ENCODE data around the gene SLC8A1.

Gene SLC8A1

DNA sequence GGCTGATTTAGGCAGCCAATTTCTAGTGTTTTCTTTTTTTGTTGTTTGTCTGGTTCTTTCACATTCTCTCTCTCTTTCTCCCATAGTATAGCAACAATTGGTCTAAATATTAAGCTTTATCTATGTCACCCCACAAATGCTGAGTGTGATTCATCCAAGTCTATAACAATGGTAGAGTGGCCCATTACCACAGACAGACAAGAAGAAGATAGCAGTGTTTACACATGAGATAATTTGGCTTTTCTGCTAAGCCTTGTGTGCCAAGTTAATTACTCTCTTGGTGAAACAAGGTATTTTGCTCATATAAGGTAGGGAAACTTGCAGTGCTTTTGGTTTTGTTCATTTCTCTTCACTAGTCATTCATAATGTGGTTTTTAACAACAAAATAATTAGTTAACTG, 166.5 kb downstream of the SLC8A1 start:
- Histone ChIP-seq H3K9ac (ENCODE audit: low read depth in 1 of 2, low read length in 2 of 2) (no peak overlapping the region), H3K36me3 (ENCODE audit: control insufficient read depth in 1 of 2, insufficient read depth in 2 of 2, low read length in 2 of 2) (no peaks in the 10 kb centered on the region), H3K9me3 (ENCODE audit: control insufficient read depth in 1 of 2, low read length in 2 of 2) (no peaks in the 10 kb centered on the region), H3K27ac (ENCODE audit: low read depth, low read length) (no peak overlapping the region), H3K27me3 (ENCODE audit: control insufficient read depth in 1 of 2, insufficient read depth in 2 of 2, low read length in 2 of 2) (no peaks in the 10 kb centered on the region), H3K4me3 (ENCODE audit: low read depth in 1 of 2, low read length in 2 of 2) (no peak overlapping the region), H3K4me1 (ENCODE audit: control insufficient read depth in 1 of 2, insufficient read depth in 2 of 2, low read length in 2 of 2) (peaks cover 0 to 9% of the 10 kb centered on the region in 2 donors)

DNA sequence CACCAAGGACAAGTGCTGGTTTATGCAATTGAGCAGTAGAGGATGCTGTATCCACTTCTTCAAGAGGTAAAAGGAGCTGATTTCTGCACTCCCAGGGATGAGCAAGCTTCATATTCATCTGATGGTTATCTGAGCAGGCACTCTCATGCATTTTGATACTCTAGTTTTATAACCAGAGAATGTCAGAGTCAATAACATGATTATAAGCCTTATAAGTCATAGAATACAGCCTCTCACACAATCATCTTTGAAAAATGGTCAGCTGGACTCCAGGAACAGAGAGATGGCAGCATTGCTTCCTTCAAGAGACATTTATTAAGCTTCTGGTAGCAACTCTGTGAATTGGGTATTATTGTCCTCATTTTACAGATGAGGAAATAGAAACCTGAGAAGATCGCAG, 167.1 kb downstream of the SLC8A1 start:
- peaks cover 0 to 9% of the 10 kb centered on the region in 2 donors for H3K4me1 ChIP-seq (ENCODE audit: control insufficient read depth in 1 of 2, insufficient read depth in 2 of 2, low read length in 2 of 2)
- H3K36me3 ChIP-seq (ENCODE audit: control insufficient read depth in 1 of 2, insufficient read depth in 2 of 2, low read length in 2 of 2) = no peaks in the 10 kb centered on the region
- H3K9ac ChIP-seq (ENCODE audit: low read depth in 1 of 2, low read length in 2 of 2) = no peak overlapping the region
- H3K4me3 ChIP-seq (ENCODE audit: low read depth in 1 of 2, low read length in 2 of 2) = no peak overlapping the region
- H3K27ac ChIP-seq (ENCODE audit: low read depth, low read length) = no peak overlapping the region
- no peaks in the 10 kb centered on the region for H3K27me3 ChIP-seq (ENCODE audit: control insufficient read depth in 1 of 2, insufficient read depth in 2 of 2, low read length in 2 of 2)
- no peaks in the 10 kb centered on the region for H3K9me3 ChIP-seq (ENCODE audit: control insufficient read depth in 1 of 2, low read length in 2 of 2)

DNA sequence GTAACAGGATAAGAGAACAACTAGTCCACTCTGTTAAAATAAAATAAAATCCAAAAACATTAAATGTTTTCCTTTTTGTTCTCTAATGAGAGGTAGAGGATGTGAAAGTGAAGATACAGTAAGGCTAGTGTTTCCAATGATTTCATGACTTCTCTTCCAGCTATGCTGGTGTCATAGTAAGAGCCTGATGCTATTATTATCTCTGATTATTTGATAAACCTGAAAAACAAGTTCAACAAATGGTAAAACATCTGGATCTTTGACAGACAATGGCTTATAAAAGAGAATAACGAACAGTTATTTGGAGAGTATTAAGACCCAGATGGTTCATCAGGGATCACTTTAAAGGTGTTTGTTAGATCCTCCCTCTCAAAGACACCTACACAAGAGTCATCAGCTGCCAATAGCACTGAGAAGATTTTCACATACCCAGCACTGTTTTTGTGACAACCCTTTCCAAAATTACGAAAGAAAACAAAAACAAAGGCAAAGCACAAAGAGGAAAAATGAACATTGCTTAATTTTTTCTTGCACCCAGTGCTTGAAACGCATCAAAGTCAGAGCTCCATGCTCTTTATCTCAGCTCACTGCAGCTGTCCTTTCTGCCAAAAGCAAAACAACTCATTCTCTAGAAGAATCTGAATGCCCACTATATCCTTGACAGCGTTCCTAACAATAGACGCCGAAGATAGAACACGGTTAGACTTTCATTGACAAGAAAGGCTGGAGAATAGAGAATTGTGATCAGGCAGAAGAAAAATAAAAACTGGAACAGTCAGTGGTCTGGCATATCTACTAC, 168.6 kb downstream of the SLC8A1 start:
- Histone ChIP-seq H3K4me1 (ENCODE audit: control insufficient read depth in 1 of 2, insufficient read depth in 2 of 2, low read length in 2 of 2) (peaks cover 0 to 9% of the 10 kb centered on the region in 2 donors), H3K36me3 (ENCODE audit: control insufficient read depth in 1 of 2, insufficient read depth in 2 of 2, low read length in 2 of 2) (no peaks in the 10 kb centered on the region), H3K27me3 (ENCODE audit: control insufficient read depth in 1 of 2, insufficient read depth in 2 of 2, low read length in 2 of 2) (no peaks in the 10 kb centered on the region), H3K9me3 (ENCODE audit: control insufficient read depth in 1 of 2, low read length in 2 of 2) (no peaks in the 10 kb centered on the region), H3K4me3 (ENCODE audit: low read depth in 1 of 2, low read length in 2 of 2) (no peak overlapping the region), H3K27ac (ENCODE audit: low read depth, low read length) (no peak overlapping the region), H3K9ac (ENCODE audit: low read depth in 1 of 2, low read length in 2 of 2) (no peak overlapping the region)

DNA sequence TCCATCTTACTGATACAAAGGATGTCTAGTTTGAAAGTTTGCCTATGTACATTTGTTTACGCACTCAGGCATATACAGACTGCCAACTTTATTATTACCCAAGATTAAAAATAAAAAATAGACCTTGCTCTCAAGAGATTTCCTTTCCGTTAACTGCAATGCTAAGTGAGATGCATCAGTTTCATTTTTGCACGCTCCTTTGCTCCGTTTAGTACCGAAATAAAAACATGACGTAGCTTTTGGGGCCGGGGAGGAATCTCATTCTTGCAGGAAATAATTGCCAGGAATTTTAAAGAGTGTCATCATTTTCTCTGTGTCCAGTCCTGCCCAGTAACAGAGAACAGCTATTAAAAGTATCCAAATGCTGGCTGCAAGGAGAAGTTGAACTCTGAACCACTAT, 169.5 kb downstream of the SLC8A1 start:
- no peak overlapping the region for H3K27ac ChIP-seq (ENCODE audit: low read depth, low read length)
- peaks cover 0 to 9% of the 10 kb centered on the region in 2 donors for H3K4me1 ChIP-seq (ENCODE audit: control insufficient read depth in 1 of 2, insufficient read depth in 2 of 2, low read length in 2 of 2)
- no peaks in the 10 kb centered on the region for H3K36me3 ChIP-seq (ENCODE audit: control insufficient read depth in 1 of 2, insufficient read depth in 2 of 2, low read length in 2 of 2)
- H3K9me3 ChIP-seq (ENCODE audit: control insufficient read depth in 1 of 2, low read length in 2 of 2) = no peaks in the 10 kb centered on the region
- H3K4me3 ChIP-seq (ENCODE audit: low read depth in 1 of 2, low read length in 2 of 2) = peak overlapping the region in 1 of 2 donors; percentile 7
- H3K9ac ChIP-seq (ENCODE audit: low read depth in 1 of 2, low read length in 2 of 2) = no peak overlapping the region
- no peaks in the 10 kb centered on the region for H3K27me3 ChIP-seq (ENCODE audit: control insufficient read depth in 1 of 2, insufficient read depth in 2 of 2, low read length in 2 of 2)

DNA sequence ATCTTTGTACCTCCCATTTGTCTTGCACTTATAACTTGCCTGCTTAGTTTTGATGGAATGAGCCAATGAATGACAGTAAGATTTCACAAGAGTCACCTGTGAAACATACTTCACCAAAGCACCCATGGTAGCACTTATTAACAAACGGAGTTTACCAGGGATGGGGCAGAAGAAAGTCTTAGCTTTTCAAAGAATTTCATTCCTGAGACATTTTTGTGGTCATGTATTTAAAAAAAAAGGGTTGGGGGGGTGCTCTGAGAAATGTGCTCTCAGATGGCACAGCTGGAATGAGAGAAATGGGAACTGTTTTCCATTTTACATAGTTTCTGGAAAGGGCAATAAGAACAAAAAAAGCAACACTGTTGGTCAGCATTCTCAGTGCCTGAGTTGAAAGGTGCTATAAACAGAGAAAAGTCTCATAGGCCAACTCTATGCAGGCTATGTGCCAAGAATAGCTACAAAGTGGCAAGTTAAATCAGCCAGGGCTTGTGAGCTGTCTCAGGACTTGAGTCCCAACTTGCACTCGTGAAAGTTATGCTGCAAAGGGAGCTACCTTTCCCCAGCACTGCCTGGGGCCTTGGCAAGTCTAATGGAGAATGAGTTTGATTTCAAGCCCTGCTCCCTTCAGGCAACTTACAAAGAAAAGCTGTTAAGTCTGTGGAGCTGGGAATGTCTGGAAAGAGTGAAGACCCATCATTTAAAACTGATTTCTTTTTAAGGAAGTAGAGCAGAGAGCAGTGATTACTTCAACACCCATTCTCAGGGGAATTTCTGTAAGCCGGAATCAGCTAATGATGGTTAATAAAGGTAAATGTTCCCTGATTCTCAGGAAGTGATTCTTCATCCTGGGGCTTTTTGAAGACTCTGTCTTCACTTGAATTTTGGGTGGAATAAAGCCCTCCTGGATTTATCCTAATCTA, 170.6 kb downstream of the SLC8A1 start:
- no peak overlapping the region for H3K4me3 ChIP-seq (ENCODE audit: low read depth in 1 of 2, low read length in 2 of 2)
- H3K9me3 ChIP-seq (ENCODE audit: control insufficient read depth in 1 of 2, low read length in 2 of 2) = no peaks in the 10 kb centered on the region
- no peaks in the 10 kb centered on the region for H3K36me3 ChIP-seq (ENCODE audit: control insufficient read depth in 1 of 2, insufficient read depth in 2 of 2, low read length in 2 of 2)
- peaks cover 0 to 9% of the 10 kb centered on the region in 2 donors for H3K4me1 ChIP-seq (ENCODE audit: control insufficient read depth in 1 of 2, insufficient read depth in 2 of 2, low read length in 2 of 2)
- no peak overlapping the region for H3K9ac ChIP-seq (ENCODE audit: low read depth in 1 of 2, low read length in 2 of 2)
- H3K27ac ChIP-seq (ENCODE audit: low read depth, low read length) = no peak overlapping the region
- no peaks in the 10 kb centered on the region for H3K27me3 ChIP-seq (ENCODE audit: control insufficient read depth in 1 of 2, insufficient read depth in 2 of 2, low read length in 2 of 2)

DNA sequence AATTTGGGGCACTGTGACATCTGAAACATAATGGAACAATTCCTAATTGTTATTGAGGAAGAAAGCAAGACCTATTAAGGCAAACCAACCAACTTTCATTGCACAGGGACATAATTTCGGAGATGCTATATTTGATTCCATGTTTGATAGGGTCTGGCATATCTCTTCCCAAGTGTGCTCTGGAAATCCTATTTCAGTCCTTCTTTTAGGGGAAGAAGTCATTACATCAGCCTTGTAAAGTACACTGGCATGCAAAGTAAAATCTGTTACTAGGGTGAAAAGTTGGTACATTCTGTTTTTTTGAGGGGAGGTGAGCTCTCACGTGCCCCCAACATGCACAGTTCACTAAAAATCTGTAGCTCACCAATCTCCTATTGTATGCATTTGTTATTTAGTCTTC, 172.4 kb downstream of the SLC8A1 start:
- Histone ChIP-seq H3K4me1 (ENCODE audit: control insufficient read depth in 1 of 2, insufficient read depth in 2 of 2, low read length in 2 of 2) (peaks cover 0 to 9% of the 10 kb centered on the region in 2 donors), H3K27me3 (ENCODE audit: control insufficient read depth in 1 of 2, insufficient read depth in 2 of 2, low read length in 2 of 2) (no peaks in the 10 kb centered on the region), H3K27ac (ENCODE audit: low read depth, low read length) (no peak overlapping the region), H3K9me3 (ENCODE audit: control insufficient read depth in 1 of 2, low read length in 2 of 2) (no peaks in the 10 kb centered on the region), H3K36me3 (ENCODE audit: control insufficient read depth in 1 of 2, insufficient read depth in 2 of 2, low read length in 2 of 2) (no peaks in the 10 kb centered on the region), H3K4me3 (ENCODE audit: low read depth in 1 of 2, low read length in 2 of 2) (no peak overlapping the region), H3K9ac (ENCODE audit: low read depth in 1 of 2, low read length in 2 of 2) (no peak overlapping the region)

DNA sequence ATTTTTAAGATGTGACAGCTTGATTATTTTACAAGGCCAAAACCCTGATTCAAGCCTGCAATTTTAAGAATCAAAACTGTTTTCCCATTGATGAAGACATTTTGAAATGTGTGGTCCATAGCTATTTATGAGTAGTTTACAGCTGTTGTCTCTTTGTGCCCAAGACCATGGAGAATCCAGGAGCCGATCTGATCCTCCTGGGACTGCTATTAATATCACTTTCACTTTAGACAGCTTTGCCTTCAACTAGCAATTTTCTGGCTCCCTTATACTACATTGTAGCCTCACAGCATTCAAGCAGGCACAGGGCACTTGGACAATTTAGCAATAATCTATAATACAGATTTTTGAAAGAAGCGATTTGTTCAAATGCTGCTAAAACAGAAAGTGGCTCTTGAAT, 172.9 kb downstream of the SLC8A1 start:
- no peaks in the 10 kb centered on the region for H3K36me3 ChIP-seq (ENCODE audit: control insufficient read depth in 1 of 2, insufficient read depth in 2 of 2, low read length in 2 of 2)
- H3K27me3 ChIP-seq (ENCODE audit: control insufficient read depth in 1 of 2, insufficient read depth in 2 of 2, low read length in 2 of 2) = no peaks in the 10 kb centered on the region
- H3K27ac ChIP-seq (ENCODE audit: low read depth, low read length) = no peak overlapping the region
- no peak overlapping the region for H3K9ac ChIP-seq (ENCODE audit: low read depth in 1 of 2, low read length in 2 of 2)
- no peaks in the 10 kb centered on the region for H3K9me3 ChIP-seq (ENCODE audit: control insufficient read depth in 1 of 2, low read length in 2 of 2)
- peaks cover 0 to 9% of the 10 kb centered on the region in 2 donors for H3K4me1 ChIP-seq (ENCODE audit: control insufficient read depth in 1 of 2, insufficient read depth in 2 of 2, low read length in 2 of 2)
- H3K4me3 ChIP-seq (ENCODE audit: low read depth in 1 of 2, low read length in 2 of 2) = peak overlapping the region in 1 of 2 donors; percentile 35

DNA sequence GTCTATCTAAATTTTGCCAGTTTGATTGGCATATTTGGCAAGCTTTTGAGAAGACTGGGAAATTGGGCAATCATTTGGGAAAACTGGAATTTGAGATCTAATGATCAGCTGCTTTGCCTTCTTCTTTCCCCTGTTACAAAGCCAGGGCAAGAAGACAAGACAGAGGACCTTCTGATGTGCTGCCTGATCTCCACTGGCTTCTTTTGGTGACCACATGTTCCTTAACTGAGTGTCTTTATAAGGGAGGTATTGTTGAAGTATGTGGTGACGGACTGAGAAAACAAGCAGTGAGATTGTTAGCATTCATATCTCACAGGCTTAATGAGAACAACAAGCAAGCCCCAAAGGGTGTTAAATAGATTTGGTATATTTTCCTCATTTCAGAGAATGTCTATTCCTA, 175.8 kb downstream of the SLC8A1 start:
- Histone ChIP-seq H3K27me3 (ENCODE audit: control insufficient read depth in 1 of 2, insufficient read depth in 2 of 2, low read length in 2 of 2) (no peaks in the 10 kb centered on the region), H3K4me1 (ENCODE audit: control insufficient read depth in 1 of 2, insufficient read depth in 2 of 2, low read length in 2 of 2) (peaks cover 0 to 3% of the 10 kb centered on the region in 2 donors), H3K36me3 (ENCODE audit: control insufficient read depth in 1 of 2, insufficient read depth in 2 of 2, low read length in 2 of 2) (no peaks in the 10 kb centered on the region), H3K4me3 (ENCODE audit: low read depth in 1 of 2, low read length in 2 of 2) (no peak overlapping the region), H3K9me3 (ENCODE audit: control insufficient read depth in 1 of 2, low read length in 2 of 2) (no peaks in the 10 kb centered on the region), H3K9ac (ENCODE audit: low read depth in 1 of 2, low read length in 2 of 2) (no peak overlapping the region), H3K27ac (ENCODE audit: low read depth, low read length) (no peak overlapping the region)

DNA sequence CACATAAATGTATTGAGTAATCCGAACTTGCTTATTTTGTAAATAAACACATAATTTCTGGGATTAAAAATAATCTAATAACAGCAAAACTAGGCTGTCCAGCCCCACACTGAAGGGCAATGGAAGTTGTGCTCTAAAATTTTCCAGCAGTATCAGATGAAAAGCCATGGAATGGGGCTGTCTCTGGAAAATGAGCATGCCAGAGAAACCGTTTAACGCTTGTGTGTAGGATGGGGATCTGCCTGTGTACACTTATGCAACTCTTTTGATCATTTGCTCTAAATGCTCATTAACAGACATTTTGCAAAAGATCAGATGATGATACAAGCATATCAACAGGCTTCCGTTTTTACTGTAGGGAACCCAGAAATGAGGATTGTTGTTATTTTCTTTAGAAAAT, 177.6 kb downstream of the SLC8A1 start:
- Histone ChIP-seq H3K4me1 (ENCODE audit: control insufficient read depth in 1 of 2, insufficient read depth in 2 of 2, low read length in 2 of 2) (no peaks in the 10 kb centered on the region), H3K27ac (ENCODE audit: low read depth, low read length) (no peak overlapping the region), H3K36me3 (ENCODE audit: control insufficient read depth in 1 of 2, insufficient read depth in 2 of 2, low read length in 2 of 2) (no peaks in the 10 kb centered on the region), H3K9ac (ENCODE audit: low read depth in 1 of 2, low read length in 2 of 2) (no peak overlapping the region), H3K27me3 (ENCODE audit: control insufficient read depth in 1 of 2, insufficient read depth in 2 of 2, low read length in 2 of 2) (no peaks in the 10 kb centered on the region), H3K4me3 (ENCODE audit: low read depth in 1 of 2, low read length in 2 of 2) (no peak overlapping the region), H3K9me3 (ENCODE audit: control insufficient read depth in 1 of 2, low read length in 2 of 2) (no peaks in the 10 kb centered on the region)

DNA sequence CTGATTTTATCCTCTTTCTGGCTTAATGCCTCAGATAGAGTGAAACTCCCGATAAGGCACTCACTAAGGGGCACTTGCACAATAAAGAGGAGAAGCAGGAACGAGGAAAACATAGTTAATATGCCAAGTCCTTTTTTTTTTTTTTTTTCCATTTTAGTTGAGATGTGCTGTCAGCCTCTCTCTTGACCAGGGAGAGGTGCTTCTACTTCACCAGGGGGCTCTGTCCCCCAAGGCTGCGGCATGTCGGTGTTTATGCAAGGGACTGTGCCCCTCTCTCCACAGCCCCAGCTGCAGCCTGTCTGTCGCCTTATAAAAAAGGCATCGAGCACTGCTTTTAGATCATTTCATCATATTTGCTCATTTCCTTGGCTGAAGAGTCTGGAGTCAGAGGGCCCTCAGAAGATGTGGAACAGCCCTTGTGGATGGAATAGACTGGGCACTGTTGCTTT, 178.1 kb downstream of the SLC8A1 start:
- H3K27ac ChIP-seq (ENCODE audit: low read depth, low read length) = no peak overlapping the region

More for the DNA sequence above, 178.1 kb downstream of the SLC8A1 start:
- no peaks in the 10 kb centered on the region for H3K27me3 ChIP-seq (ENCODE audit: control insufficient read depth in 1 of 2, insufficient read depth in 2 of 2, low read length in 2 of 2)
- H3K4me3 ChIP-seq (ENCODE audit: low read depth in 1 of 2, low read length in 2 of 2) = no peak overlapping the region
- H3K9ac ChIP-seq (ENCODE audit: low read depth in 1 of 2, low read length in 2 of 2) = no peak overlapping the region
- H3K9me3 ChIP-seq (ENCODE audit: control insufficient read depth in 1 of 2, low read length in 2 of 2) = no peaks in the 10 kb centered on the region
- H3K4me1 ChIP-seq (ENCODE audit: control insufficient read depth in 1 of 2, insufficient read depth in 2 of 2, low read length in 2 of 2) = no peaks in the 10 kb centered on the region
- no peaks in the 10 kb centered on the region for H3K36me3 ChIP-seq (ENCODE audit: control insufficient read depth in 1 of 2, insufficient read depth in 2 of 2, low read length in 2 of 2)

All from duodenal mucosa (tissue), 2 donors.